ENCODE data around the gene ACAP3. TPM values are rescaled to one million over a fixed set of nuclear protein-coding genes. Genes with fewer than 3 reads are reported as not detected.

ACAP3 gene
- total RNA-seq, 1 experiment from 2014 or later = 44.8 TPM

GRCh38 chr1:1348420-1349255, 40.9 kb upstream of the ACAP3 start:
- H3K9me3 ChIP-seq (replicated peaks) = no peaks in the 10 kb centered on the region
- H3K4me1 ChIP-seq (replicated peaks) = peaks cover 55% of the 10 kb centered on the region
- DNase-seq (ENCODE audit: low read depth in 1 of 2, low spot score in 2 of 2) = no peak
- peak overlapping the region; percentile 100 for H3K4me3 ChIP-seq
- H3K27me3 ChIP-seq (replicated peaks) = no peaks in the 10 kb centered on the region
- H3K36me3 ChIP-seq = peaks cover 58% of the 10 kb centered on the region
- peak overlapping the region; percentile 26; the same call in 1 of the 2 replicates for H3K27ac ChIP-seq

GRCh38 chr1:1347663-1348419, 40.1 kb upstream of the ACAP3 start:
- peaks cover 51% of the 10 kb centered on the region for H3K36me3 ChIP-seq
- H3K4me3 ChIP-seq = peak overlapping the region; percentile 100
- no peaks in the 10 kb centered on the region for H3K27me3 ChIP-seq (replicated peaks)
- no peaks in the 10 kb centered on the region for H3K9me3 ChIP-seq (replicated peaks)
- peaks cover 59% of the 10 kb centered on the region for H3K4me1 ChIP-seq (replicated peaks)
- peak overlapping the region; percentile 26 for H3K27ac ChIP-seq
- no peak for DNase-seq (ENCODE audit: low read depth in 1 of 2, low spot score in 2 of 2)

- H3K36me3 ChIP-seq = peaks cover 47% of the 10 kb centered on the region
- peaks cover 59% of the 10 kb centered on the region for H3K4me1 ChIP-seq (replicated peaks)
- peak overlapping the region; percentile 100 for H3K4me3 ChIP-seq
- no peaks in the 10 kb centered on the region for H3K9me3 ChIP-seq (replicated peaks)
- no peak overlapping the region for H3K27ac ChIP-seq
- no peak for DNase-seq (ENCODE audit: low read depth in 1 of 2, low spot score in 2 of 2)
- H3K27me3 ChIP-seq (replicated peaks) = no peaks in the 10 kb centered on the region
Observed at GRCh38 chr1:1347026-1347595, 39.4 kb upstream of the ACAP3 start.

GRCh38 chr1:1346501-1346890, 38.8 kb upstream of the ACAP3 start:
- no peak for DNase-seq (ENCODE audit: low read depth in 1 of 2, low spot score in 2 of 2)
- peak overlapping the region; percentile 68 for H3K27ac ChIP-seq
- H3K9me3 ChIP-seq (replicated peaks) = no peaks in the 10 kb centered on the region
- no peak overlapping the region for H3K4me3 ChIP-seq
- no peaks in the 10 kb centered on the region for H3K27me3 ChIP-seq (replicated peaks)
- H3K4me1 ChIP-seq (replicated peaks) = peaks cover 59% of the 10 kb centered on the region
- H3K36me3 ChIP-seq = peaks cover 47% of the 10 kb centered on the region

GRCh38 chr1:1345860-1346500, 38.2 kb upstream of the ACAP3 start:
- H3K4me1 ChIP-seq (replicated peaks) = peaks cover 59% of the 10 kb centered on the region
- H3K27ac ChIP-seq = peak overlapping the region; percentile 68
- no peaks in the 10 kb centered on the region for H3K9me3 ChIP-seq (replicated peaks)
- no peak for DNase-seq (ENCODE audit: low read depth in 1 of 2, low spot score in 2 of 2)
- H3K36me3 ChIP-seq = peaks cover 50% of the 10 kb centered on the region
- peak overlapping the region; percentile 8 for H3K4me3 ChIP-seq
- no peaks in the 10 kb centered on the region for H3K27me3 ChIP-seq (replicated peaks)

- Histone ChIP-seq H3K9me3 (replicated peaks) (no peaks in the 10 kb centered on the region), H3K4me3 (peak overlapping the region; percentile 8), H3K36me3 (peaks cover 56% of the 10 kb centered on the region), H3K27me3 (replicated peaks) (no peaks in the 10 kb centered on the region), H3K27ac (peak overlapping the region; percentile 68), H3K4me1 (replicated peaks) (peaks cover 59% of the 10 kb centered on the region)
- peak in 1 of 2 experiments; percentile 91 for DNase-seq (ENCODE audit: low read depth in 1 of 2, low spot score in 2 of 2)
Observed at GRCh38 chr1:1345384-1345783, 37.7 kb upstream of the ACAP3 start.

GRCh38 chr1:1344655-1345361, 37.1 kb upstream of the ACAP3 start:
- no peaks in the 10 kb centered on the region for H3K27me3 ChIP-seq (replicated peaks)
- H3K27ac ChIP-seq = peak overlapping the region; percentile 68
- DNase-seq (ENCODE audit: low read depth in 1 of 2, low spot score in 2 of 2) = peak; percentile 96 to 99
- H3K4me1 ChIP-seq (replicated peaks) = peaks cover 59% of the 10 kb centered on the region
- no peaks in the 10 kb centered on the region for H3K9me3 ChIP-seq (replicated peaks)
- H3K4me3 ChIP-seq = peak overlapping the region; percentile 8
- peaks cover 61% of the 10 kb centered on the region for H3K36me3 ChIP-seq

GRCh38 chr1:1343811-1344421, 36.2 kb upstream of the ACAP3 start:
- H3K27ac ChIP-seq = peak overlapping the region; percentile 68
- H3K9me3 ChIP-seq (replicated peaks) = no peaks in the 10 kb centered on the region
- H3K27me3 ChIP-seq (replicated peaks) = no peaks in the 10 kb centered on the region
- peaks cover 61% of the 10 kb centered on the region for H3K36me3 ChIP-seq
- peaks cover 56% of the 10 kb centered on the region for H3K4me1 ChIP-seq (replicated peaks)
- no peak for DNase-seq (ENCODE audit: low read depth in 1 of 2, low spot score in 2 of 2)
- no peak overlapping the region for H3K4me3 ChIP-seq

GRCh38 chr1:1342584-1343115, 34.9 kb upstream of the ACAP3 start:
- Histone ChIP-seq H3K9me3 (replicated peaks) (no peaks in the 10 kb centered on the region), H3K36me3 (peaks cover 57% of the 10 kb centered on the region), H3K4me3 (no peak overlapping the region), H3K4me1 (replicated peaks) (peaks cover 44% of the 10 kb centered on the region), H3K27me3 (replicated peaks) (no peaks in the 10 kb centered on the region), H3K27ac (no peak overlapping the region)
- no peak for DNase-seq (ENCODE audit: low read depth in 1 of 2, low spot score in 2 of 2)

- Histone ChIP-seq H3K27me3 (replicated peaks) (no peaks in the 10 kb centered on the region), H3K4me1 (replicated peaks) (peaks cover 39% of the 10 kb centered on the region), H3K27ac (no peak overlapping the region), H3K36me3 (peaks cover 60% of the 10 kb centered on the region), H3K4me3 (no peak overlapping the region), H3K9me3 (replicated peaks) (no peaks in the 10 kb centered on the region)
- DNase-seq (ENCODE audit: low read depth in 1 of 2, low spot score in 2 of 2) = no peak
Observed at GRCh38 chr1:1342061-1342562, 34.4 kb upstream of the ACAP3 start.

GRCh38 chr1:1341549-1342021, 33.9 kb upstream of the ACAP3 start:
- Histone ChIP-seq H3K27ac (no peak overlapping the region), H3K4me1 (replicated peaks) (peaks cover 34% of the 10 kb centered on the region), H3K36me3 (peaks cover 64% of the 10 kb centered on the region), H3K4me3 (no peak overlapping the region), H3K27me3 (replicated peaks) (no peaks in the 10 kb centered on the region), H3K9me3 (replicated peaks) (no peaks in the 10 kb centered on the region)
- no peak for DNase-seq (ENCODE audit: low read depth in 1 of 2, low spot score in 2 of 2)

GRCh38 chr1:1340791-1341548, 33.2 kb upstream of the ACAP3 start:
- Histone ChIP-seq H3K9me3 (replicated peaks) (no peaks in the 10 kb centered on the region), H3K4me3 (no peak overlapping the region), H3K36me3 (peaks cover 62% of the 10 kb centered on the region), H3K4me1 (replicated peaks) (peaks cover 27% of the 10 kb centered on the region), H3K27me3 (replicated peaks) (no peaks in the 10 kb centered on the region), H3K27ac (no peak overlapping the region)
- no peak for DNase-seq (ENCODE audit: low read depth in 1 of 2, low spot score in 2 of 2)
